22Rv1 (cell line): ENCODE results near the gene PLXNA4.

ENCODE experiments used
- H3K27ac ChIP-seq: fragments of 450-650 bp; 2 replicates; pipeline ENCODE4 v1.5.1; 2017
- ZFX ChIP-seq: fragments of 450-650 bp; IDR thresholded peaks from 2 replicates; pipeline ENCODE4 v1.6.1; 2017; ENCODE audit warnings: antibody characterized with exemption, borderline replicate concordance
- TF ChIP-seq, protein P1 (sequence below): fragments of 450-650 bp; IDR thresholded peaks from 2 replicates; pipeline ENCODE4 v1.5.1; 2017; ENCODE audit warnings: mild to moderate bottlenecking

Gene PLXNA4

DNA sequence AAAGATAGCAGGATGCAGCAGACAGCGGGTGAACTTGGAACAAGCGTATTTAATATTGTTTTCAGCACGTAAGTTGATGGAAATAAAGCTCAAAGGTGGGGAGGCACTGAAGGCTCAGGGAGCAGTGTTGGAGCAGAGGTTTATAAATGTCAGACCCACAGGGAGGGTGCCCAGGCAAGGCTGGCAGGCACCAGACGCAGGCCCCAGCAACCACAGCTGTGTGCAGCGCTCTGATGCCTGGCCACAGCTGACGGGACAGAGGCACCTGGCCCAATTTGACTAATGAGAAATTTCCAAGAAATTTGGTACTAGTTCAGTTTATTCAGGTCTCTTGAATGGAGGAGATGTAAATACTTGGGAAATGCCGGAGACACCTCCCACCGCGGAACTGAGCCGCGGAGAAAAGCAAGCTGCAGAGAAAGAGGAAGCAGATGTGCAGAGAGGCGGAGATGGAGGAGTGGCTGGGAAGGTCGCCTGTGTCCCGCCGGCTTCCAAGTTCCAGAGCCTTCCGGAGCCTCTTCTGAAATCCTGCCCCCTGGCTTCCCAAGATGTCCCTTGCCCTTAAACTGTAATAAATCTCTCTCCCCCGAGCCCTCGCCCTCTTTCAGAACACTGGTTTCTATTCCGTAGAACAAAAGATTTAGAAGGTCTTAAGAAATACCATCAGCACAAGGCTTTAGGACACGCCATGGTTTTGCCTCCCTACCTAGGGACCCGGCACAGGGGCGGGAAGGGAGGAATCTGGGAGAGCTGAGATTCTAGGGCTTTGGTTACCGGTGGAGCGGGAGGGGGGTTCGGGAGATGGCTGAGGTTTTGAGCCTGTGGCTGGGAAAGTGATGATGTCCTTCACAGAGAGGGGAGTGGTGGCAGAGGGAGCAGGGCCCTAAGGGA lies 38.4 kb upstream of the PLXNA4 start:
- no peak overlapping the region for H3K27ac ChIP-seq
- TF ChIP-seq ZFX, result no peak
- TF ChIP-seq, protein P1, sequence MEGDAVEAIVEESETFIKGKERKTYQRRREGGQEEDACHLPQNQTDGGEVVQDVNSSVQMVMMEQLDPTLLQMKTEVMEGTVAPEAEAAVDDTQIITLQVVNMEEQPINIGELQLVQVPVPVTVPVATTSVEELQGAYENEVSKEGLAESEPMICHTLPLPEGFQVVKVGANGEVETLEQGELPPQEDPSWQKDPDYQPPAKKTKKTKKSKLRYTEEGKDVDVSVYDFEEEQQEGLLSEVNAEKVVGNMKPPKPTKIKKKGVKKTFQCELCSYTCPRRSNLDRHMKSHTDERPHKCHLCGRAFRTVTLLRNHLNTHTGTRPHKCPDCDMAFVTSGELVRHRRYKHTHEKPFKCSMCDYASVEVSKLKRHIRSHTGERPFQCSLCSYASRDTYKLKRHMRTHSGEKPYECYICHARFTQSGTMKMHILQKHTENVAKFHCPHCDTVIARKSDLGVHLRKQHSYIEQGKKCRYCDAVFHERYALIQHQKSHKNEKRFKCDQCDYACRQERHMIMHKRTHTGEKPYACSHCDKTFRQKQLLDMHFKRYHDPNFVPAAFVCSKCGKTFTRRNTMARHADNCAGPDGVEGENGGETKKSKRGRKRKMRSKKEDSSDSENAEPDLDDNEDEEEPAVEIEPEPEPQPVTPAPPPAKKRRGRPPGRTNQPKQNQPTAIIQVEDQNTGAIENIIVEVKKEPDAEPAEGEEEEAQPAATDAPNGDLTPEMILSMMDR, result peak; percentile 32

DNA sequence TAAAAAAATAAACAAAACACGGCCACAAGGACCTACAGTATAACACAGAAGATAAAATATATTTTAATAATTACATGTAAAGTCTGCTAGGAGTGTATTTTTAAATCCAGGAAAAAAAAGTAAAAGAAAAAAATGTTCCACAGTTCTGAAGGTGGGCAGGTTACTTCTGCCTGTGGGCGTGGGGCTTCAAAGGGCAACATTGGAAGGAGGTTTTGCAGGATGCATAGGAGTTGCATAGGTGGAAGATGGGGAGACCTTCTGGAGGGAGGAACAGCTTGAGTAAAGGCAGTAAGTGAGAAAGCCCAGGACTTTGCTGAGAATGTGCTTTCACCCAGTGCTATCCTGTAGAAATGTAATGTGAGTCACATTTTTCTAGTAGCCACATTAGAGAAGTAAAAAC lies 37.5 kb upstream of the PLXNA4 start:
- TF ChIP-seq, protein P1, result no peak
- TF ChIP-seq ZFX, result no peak

DNA sequence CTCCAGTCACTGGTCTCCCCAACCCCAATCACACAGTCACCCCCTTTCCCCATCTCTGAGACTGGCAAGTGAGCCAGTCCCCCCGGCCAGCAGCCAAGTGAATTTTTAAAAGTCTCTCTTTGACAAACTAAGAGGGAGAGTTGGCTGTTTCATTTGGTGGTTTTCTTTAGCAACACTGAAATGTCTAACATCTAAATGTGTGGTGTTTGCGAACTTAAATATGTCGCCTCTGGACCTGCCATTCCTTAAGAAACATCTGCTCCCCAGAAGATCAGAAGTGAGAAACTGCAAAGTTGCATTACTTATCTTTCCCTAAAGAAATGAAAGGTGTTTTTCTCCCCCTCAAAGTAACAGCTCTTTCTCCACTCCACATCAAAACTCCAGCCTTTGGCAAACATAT lies 34.7 kb upstream of the PLXNA4 start:
- no peak overlapping the region for H3K27ac ChIP-seq
- TF ChIP-seq ZFX, result no peak
- TF ChIP-seq, protein P1, result no peak

More for the DNA sequence above, 37.5 kb upstream of the PLXNA4 start:
- no peak overlapping the region for H3K27ac ChIP-seq

DNA sequence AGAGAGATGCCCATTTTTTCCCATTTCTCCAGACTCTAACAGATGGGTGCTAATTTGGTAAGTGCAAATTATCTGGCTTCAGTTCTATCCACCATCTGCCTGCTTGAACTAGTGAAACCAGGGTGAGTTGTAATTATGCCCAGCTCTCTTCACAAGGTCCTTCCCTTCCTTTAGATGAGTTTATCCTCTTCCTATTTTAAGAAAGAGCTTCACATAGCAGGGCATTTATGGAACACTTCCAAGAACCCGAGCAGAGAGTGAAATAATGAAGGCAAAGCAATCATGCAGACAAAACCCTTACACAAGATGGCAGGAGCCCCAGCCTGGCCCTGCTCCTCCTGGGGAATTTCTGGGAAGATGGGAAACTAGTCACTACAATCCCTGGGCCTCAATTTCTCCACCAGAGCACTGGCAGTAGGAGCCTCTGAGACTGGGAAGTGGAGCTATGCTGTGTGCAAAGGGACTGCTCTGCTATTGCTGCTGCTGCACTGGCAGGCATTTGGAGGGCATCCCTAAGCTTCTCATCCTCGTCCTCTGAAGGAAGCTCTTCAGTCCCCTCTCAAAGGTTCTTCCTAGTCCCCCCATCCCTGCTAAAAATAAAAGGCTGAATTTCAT lies 33.7 kb upstream of the PLXNA4 start:
- no peak overlapping the region for H3K27ac ChIP-seq
- TF ChIP-seq, protein P1, result no peak
- no peak for TF ChIP-seq ZFX

DNA sequence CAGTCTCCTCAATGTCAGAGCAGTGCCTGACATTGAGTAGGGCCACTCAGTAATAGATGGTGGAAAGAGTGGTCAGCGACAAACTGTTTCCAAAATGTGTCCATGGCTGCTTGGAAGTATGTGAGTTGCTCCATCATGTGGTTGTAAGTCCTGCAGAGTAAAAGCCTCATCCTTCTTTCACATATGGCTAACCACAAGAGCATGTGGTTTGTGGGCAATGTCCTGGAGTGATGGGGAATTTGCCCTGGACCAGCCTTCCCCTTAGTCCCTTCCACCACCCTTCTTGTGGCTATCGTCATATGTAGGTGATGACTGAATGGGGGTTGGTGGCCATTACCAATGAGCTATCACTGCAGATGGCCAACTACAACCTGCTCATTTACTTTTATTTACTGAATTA lies 33.0 kb upstream of the PLXNA4 start:
- TF ChIP-seq ZFX, result no peak
- TF ChIP-seq, protein P1, result no peak
- no peak overlapping the region for H3K27ac ChIP-seq

DNA sequence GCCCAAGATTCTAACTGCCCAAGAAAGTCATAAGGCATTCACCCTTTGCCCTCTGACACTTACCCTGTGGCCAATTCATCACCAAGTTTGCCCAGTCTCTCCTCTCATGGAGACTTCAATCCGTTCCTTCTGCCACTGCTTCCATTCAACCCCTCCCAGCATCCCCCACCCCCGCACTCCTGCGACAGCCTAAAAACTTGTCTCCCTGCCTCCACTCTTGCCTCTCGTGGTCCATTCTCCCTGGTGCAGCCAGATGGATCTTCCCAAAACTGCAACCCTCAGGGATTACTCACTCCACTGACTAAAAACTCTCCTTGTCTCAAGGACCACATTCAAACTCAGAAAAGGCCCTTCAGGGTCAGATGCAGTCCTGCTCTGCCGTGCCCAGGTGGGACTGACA lies 32.3 kb upstream of the PLXNA4 start:
- TF ChIP-seq ZFX, result no peak
- TF ChIP-seq, protein P1, result no peak
- H3K27ac ChIP-seq, result no peak overlapping the region

DNA sequence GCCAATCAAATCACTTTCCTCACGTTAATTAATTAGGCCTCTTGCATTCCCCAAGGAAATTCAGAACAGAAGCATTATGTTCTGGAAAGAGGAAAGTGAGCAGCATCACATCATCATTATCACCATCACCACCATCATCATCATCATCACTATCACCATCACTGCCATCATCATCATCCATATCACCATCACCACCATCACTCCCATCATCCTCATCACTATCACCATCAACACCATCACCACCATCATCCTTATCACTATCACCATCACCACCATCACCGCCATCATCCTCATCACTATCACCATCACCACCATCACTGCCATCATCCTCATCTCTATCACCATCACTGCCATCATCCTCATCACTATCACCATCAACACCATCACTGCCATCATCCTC lies 31.4 kb upstream of the PLXNA4 start:
- no peak overlapping the region for H3K27ac ChIP-seq
- no peak for TF ChIP-seq ZFX
- TF ChIP-seq, protein P1, result no peak
